ENCODE measurements around the gene ZC3H12A.

The ZC3H12A gene

GRCh38 chr1:37442139-37442538 lies 32.2 kb upstream of the ZC3H12A start:
- H2AFZ ChIP-seq (ENCODE audit: low read depth, low read length) = no peak overlapping the region
- no peaks in the 10 kb centered on the region for H3K4me1 ChIP-seq (ENCODE audit: insufficient read depth, low read length)
- no peak overlapping the region for H3K4me3 ChIP-seq (ENCODE audit: low read length)
- H3K27me3 ChIP-seq (ENCODE audit: insufficient read depth, low read length) = peaks cover 13% of the 10 kb centered on the region
- H3K36me3 ChIP-seq (ENCODE audit: insufficient read depth, low read length) = no peaks in the 10 kb centered on the region
- no peaks in the 10 kb centered on the region for H3K9me3 ChIP-seq (ENCODE audit: low read length)

GRCh38 chr1:37442644-37443043 lies 31.7 kb upstream of the ZC3H12A start:
- no peaks in the 10 kb centered on the region for H3K4me1 ChIP-seq (ENCODE audit: insufficient read depth, low read length)
- H3K36me3 ChIP-seq (ENCODE audit: insufficient read depth, low read length) = no peaks in the 10 kb centered on the region
- H3K4me3 ChIP-seq (ENCODE audit: low read length) = no peak overlapping the region
- H3K27me3 ChIP-seq (ENCODE audit: insufficient read depth, low read length) = peaks cover 9% of the 10 kb centered on the region
- H3K9me3 ChIP-seq (ENCODE audit: low read length) = no peaks in the 10 kb centered on the region
- no peak overlapping the region for H2AFZ ChIP-seq (ENCODE audit: low read depth, low read length)

GRCh38 chr1:37446874-37447273 lies 27.5 kb upstream of the ZC3H12A start:
- Histone ChIP-seq H2AFZ (ENCODE audit: low read depth, low read length) (no peak overlapping the region), H3K9me3 (ENCODE audit: low read length) (no peaks in the 10 kb centered on the region), H3K4me3 (ENCODE audit: low read length) (no peak overlapping the region), H3K36me3 (ENCODE audit: insufficient read depth, low read length) (no peaks in the 10 kb centered on the region), H3K4me1 (ENCODE audit: insufficient read depth, low read length) (no peaks in the 10 kb centered on the region), H3K27me3 (ENCODE audit: insufficient read depth, low read length) (peaks cover 9% of the 10 kb centered on the region)

GRCh38 chr1:37448185-37448584 lies 26.2 kb upstream of the ZC3H12A start:
- peaks cover 5% of the 10 kb centered on the region for H3K27me3 ChIP-seq (ENCODE audit: insufficient read depth, low read length)

GRCh38 chr1:37448691-37449417 lies 25.5 kb upstream of the ZC3H12A start:
- Histone ChIP-seq H3K9me3 (ENCODE audit: low read length) (no peaks in the 10 kb centered on the region), H3K4me3 (ENCODE audit: low read length) (no peak overlapping the region), H3K27me3 (ENCODE audit: insufficient read depth, low read length) (peaks cover 5% of the 10 kb centered on the region), H3K36me3 (ENCODE audit: insufficient read depth, low read length) (no peaks in the 10 kb centered on the region), H3K4me1 (ENCODE audit: insufficient read depth, low read length) (no peaks in the 10 kb centered on the region), H2AFZ (ENCODE audit: low read depth, low read length) (no peak overlapping the region)

More at GRCh38 chr1:37448185-37448584, 26.2 kb upstream of the ZC3H12A start:
- no peak overlapping the region for H3K4me3 ChIP-seq (ENCODE audit: low read length)
- H2AFZ ChIP-seq (ENCODE audit: low read depth, low read length) = no peak overlapping the region
- no peaks in the 10 kb centered on the region for H3K4me1 ChIP-seq (ENCODE audit: insufficient read depth, low read length)
- H3K36me3 ChIP-seq (ENCODE audit: insufficient read depth, low read length) = no peaks in the 10 kb centered on the region
- H3K9me3 ChIP-seq (ENCODE audit: low read length) = no peaks in the 10 kb centered on the region

GRCh38 chr1:37449936-37450335 lies 24.4 kb upstream of the ZC3H12A start:
- Histone ChIP-seq H3K27me3 (ENCODE audit: insufficient read depth, low read length) (peaks cover 5% of the 10 kb centered on the region), H3K4me3 (ENCODE audit: low read length) (no peak overlapping the region), H3K4me1 (ENCODE audit: insufficient read depth, low read length) (no peaks in the 10 kb centered on the region), H2AFZ (ENCODE audit: low read depth, low read length) (no peak overlapping the region), H3K36me3 (ENCODE audit: insufficient read depth, low read length) (no peaks in the 10 kb centered on the region), H3K9me3 (ENCODE audit: low read length) (no peaks in the 10 kb centered on the region)

GRCh38 chr1:37452416-37452815 lies 22.0 kb upstream of the ZC3H12A start:
- no peak overlapping the region for H3K4me3 ChIP-seq (ENCODE audit: low read length)
- H3K27me3 ChIP-seq (ENCODE audit: insufficient read depth, low read length) = peaks cover 7% of the 10 kb centered on the region

GRCh38 chr1:37453647-37454046 lies 20.7 kb upstream of the ZC3H12A start:
- Histone ChIP-seq H3K4me3 (ENCODE audit: low read length) (no peak overlapping the region), H3K9me3 (ENCODE audit: low read length) (no peaks in the 10 kb centered on the region), H3K36me3 (ENCODE audit: insufficient read depth, low read length) (no peaks in the 10 kb centered on the region), H3K4me1 (ENCODE audit: insufficient read depth, low read length) (no peaks in the 10 kb centered on the region), H2AFZ (ENCODE audit: low read depth, low read length) (no peak overlapping the region), H3K27me3 (ENCODE audit: insufficient read depth, low read length) (peaks cover 8% of the 10 kb centered on the region)

More at GRCh38 chr1:37452416-37452815, 22.0 kb upstream of the ZC3H12A start:
- H3K36me3 ChIP-seq (ENCODE audit: insufficient read depth, low read length) = no peaks in the 10 kb centered on the region
- no peak overlapping the region for H2AFZ ChIP-seq (ENCODE audit: low read depth, low read length)
- no peaks in the 10 kb centered on the region for H3K9me3 ChIP-seq (ENCODE audit: low read length)
- no peaks in the 10 kb centered on the region for H3K4me1 ChIP-seq (ENCODE audit: insufficient read depth, low read length)

- no peak overlapping the region for H3K4me3 ChIP-seq (ENCODE audit: low read length)
- peaks cover 8% of the 10 kb centered on the region for H3K27me3 ChIP-seq (ENCODE audit: insufficient read depth, low read length)
- no peak overlapping the region for H2AFZ ChIP-seq (ENCODE audit: low read depth, low read length)
These were observed 18.9 kb upstream of the ZC3H12A start for GRCh38 chr1:37455516-37455915.

GRCh38 chr1:37456614-37457013 lies 17.8 kb upstream of the ZC3H12A start:
- Histone ChIP-seq H2AFZ (ENCODE audit: low read depth, low read length) (no peak overlapping the region), H3K4me1 (ENCODE audit: insufficient read depth, low read length) (no peaks in the 10 kb centered on the region), H3K36me3 (ENCODE audit: insufficient read depth, low read length) (no peaks in the 10 kb centered on the region), H3K9me3 (ENCODE audit: low read length) (no peaks in the 10 kb centered on the region), H3K27me3 (ENCODE audit: insufficient read depth, low read length) (peaks cover 6% of the 10 kb centered on the region), H3K4me3 (ENCODE audit: low read length) (no peak overlapping the region)

More at GRCh38 chr1:37455516-37455915, 18.9 kb upstream of the ZC3H12A start:
- Histone ChIP-seq H3K9me3 (ENCODE audit: low read length) (no peaks in the 10 kb centered on the region), H3K36me3 (ENCODE audit: insufficient read depth, low read length) (no peaks in the 10 kb centered on the region), H3K4me1 (ENCODE audit: insufficient read depth, low read length) (no peaks in the 10 kb centered on the region)

- peaks cover 6% of the 10 kb centered on the region for H3K27me3 ChIP-seq (ENCODE audit: insufficient read depth, low read length)
- H3K4me3 ChIP-seq (ENCODE audit: low read length) = no peak overlapping the region
- H3K36me3 ChIP-seq (ENCODE audit: insufficient read depth, low read length) = no peaks in the 10 kb centered on the region
- no peak overlapping the region for H2AFZ ChIP-seq (ENCODE audit: low read depth, low read length)
- no peaks in the 10 kb centered on the region for H3K9me3 ChIP-seq (ENCODE audit: low read length)
- H3K4me1 ChIP-seq (ENCODE audit: insufficient read depth, low read length) = no peaks in the 10 kb centered on the region
These were observed 15.8 kb upstream of the ZC3H12A start for GRCh38 chr1:37458551-37458950.

- H2AFZ ChIP-seq (ENCODE audit: low read depth, low read length) = no peak overlapping the region
- H3K36me3 ChIP-seq (ENCODE audit: insufficient read depth, low read length) = no peaks in the 10 kb centered on the region
- no peak overlapping the region for H3K4me3 ChIP-seq (ENCODE audit: low read length)
- H3K27me3 ChIP-seq (ENCODE audit: insufficient read depth, low read length) = peaks cover 6% of the 10 kb centered on the region
- no peaks in the 10 kb centered on the region for H3K9me3 ChIP-seq (ENCODE audit: low read length)
- no peaks in the 10 kb centered on the region for H3K4me1 ChIP-seq (ENCODE audit: insufficient read depth, low read length)
These were observed 12.5 kb upstream of the ZC3H12A start for GRCh38 chr1:37461698-37462436.

GRCh38 chr1:37464443-37464842 lies 9.9 kb upstream of the ZC3H12A start:
- no peaks in the 10 kb centered on the region for H3K36me3 ChIP-seq (ENCODE audit: insufficient read depth, low read length)

More at GRCh38 chr1:37464443-37464842, 9.9 kb upstream of the ZC3H12A start:
- Histone ChIP-seq H2AFZ (ENCODE audit: low read depth, low read length) (no peak overlapping the region), H3K4me3 (ENCODE audit: low read length) (no peak overlapping the region), H3K27me3 (ENCODE audit: insufficient read depth, low read length) (no peaks in the 10 kb centered on the region), H3K9me3 (ENCODE audit: low read length) (no peaks in the 10 kb centered on the region), H3K4me1 (ENCODE audit: insufficient read depth, low read length) (no peaks in the 10 kb centered on the region)
